T-helper 1 cell treated with Interleukin-12 subunit alpha and Interleukin-12 subunit beta and Interleukin-4 antibody, amounts not matched to agents 30 ng/mL and 1 ng/mL, for 36 hours (primary cell): ENCODE data around the gene MAGOH. TPM values are rescaled to one million over a fixed set of nuclear protein-coding genes. Genes with fewer than 3 reads are reported as not detected.
"Not testable (repeated sequence)": the region's sequence is repeated elsewhere in the genome, so short reads cannot be mapped to it uniquely, and the experiment has no call there.

Experiments
- intact Hi-C: fragments of 100-400 bp; cut with micrococcal nuclease; formaldehyde crosslinking; loops from one replicate; pipeline ENCODE4 v1.15.1; 2024
- total RNA-seq: library from RNA; stranded (reverse); gene quantifications from 2 replicates; pipeline ENCODE4 v1.2.3, GENCODE V29; 2022

MAGOH gene
- total RNA-seq, 1 donor from 2014 or later: 67.7 TPM

DNA sequence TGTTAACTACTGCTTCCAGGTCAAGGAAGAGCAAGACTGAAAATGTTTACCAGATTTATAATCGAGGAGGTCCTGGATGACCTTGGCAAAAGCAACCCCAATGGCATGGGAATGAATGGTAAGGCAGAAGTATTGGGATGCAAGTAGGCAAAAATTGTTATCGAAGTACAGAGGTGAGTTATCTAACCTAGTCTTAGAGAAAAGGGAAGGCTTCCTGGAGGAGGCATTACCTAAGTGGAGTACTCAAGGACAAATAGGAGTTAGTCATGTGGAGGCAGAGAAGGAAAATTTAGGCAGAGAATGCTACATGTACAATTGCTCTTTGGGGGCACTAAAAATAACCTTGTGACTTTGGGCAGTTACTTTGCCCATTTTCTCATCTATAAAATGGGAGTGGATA, 3.5 kb upstream of the MAGOH start:
- intact Hi-C loops: no loop called here

DNA sequence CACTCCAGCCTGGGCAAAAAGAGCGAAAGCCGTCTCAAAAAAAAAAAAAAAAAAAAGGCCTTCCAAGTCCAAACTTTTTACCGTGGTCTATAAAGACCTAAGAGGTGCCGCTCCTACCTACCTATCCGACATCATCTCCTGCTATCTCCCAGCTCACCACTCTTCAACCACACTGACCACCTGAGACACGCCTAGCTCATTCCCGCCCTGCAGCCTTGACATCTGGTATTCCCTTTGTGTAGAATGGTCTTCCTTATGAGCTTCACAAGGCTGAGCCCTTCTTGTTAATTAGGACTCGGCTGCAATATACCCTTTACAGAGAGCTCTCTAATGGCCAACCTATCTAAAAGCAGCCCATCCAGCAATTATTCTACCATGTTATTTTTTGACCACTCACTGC, 680 bp downstream of the MAGOH start:
- intact Hi-C loops: loop anchor here (1.0 to 5.0 kb wide), 13 partner anchors 17 to 1477 kb away; partner anchors contain the start of genes CC2D1B, CPT2, CZIB and ECHDC2

DNA sequence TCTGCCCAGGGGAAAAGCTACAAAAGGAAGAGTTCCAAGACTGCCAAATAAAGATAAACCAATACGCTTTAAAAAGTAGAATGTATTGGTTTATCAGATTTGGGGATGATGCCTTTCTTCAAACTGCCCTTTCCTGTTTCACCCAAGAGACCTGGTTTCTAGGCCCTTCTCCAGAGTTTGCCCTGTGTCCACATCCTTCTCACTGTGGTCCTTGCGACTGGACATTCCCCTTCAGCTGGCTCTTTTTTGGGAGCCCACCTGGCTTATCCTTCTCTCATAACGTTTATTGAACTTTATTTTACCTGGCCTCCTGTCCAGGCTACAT, 17.4 kb downstream of the MAGOH start:
- intact Hi-C loops: loop anchor here (1.0 to 5.0 kb wide), 12 partner anchors 17 to 1666 kb away; partner anchors contain the start of genes BTF3L4, CPT2, DHCR24 and IFT25

DNA sequence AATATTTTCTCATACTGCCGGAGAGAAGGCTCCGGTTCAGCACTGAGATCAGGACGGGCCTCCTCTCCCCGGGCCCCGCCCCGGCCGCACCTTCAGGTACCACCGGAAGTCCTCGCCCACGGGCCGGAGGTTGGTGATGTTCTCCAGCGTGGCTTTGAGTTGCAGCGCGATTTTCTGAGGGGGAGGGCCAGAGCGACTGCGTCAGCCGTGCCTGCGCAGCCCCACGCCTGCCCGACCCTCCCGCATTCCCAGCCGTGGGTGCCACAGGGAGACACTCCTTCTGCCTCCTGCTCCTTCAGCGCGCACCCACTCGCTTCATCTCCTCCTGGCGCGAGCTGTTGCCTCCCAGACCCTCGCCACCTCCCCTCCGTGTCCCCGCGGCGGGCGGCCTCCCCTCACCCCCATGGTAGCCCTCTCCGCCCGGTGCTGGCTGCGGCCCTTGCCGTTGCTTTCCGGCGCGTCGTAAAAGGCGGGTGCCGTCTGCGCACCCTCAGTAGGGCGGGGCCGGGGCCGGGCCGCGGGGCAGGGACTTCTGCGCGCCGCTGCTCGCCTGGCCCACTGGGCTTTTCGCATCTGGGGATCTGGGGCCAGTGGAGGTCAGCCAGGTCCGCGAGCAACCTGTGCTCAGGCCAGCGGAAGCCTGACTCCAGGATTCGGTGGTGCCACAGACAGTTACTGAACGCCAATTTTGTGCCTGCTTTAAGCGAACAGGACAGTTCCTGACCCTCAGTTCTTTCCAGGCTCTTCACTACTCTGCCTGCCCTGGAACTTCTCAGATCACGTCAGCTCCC, 18.0 kb downstream of the MAGOH start, which contains the start of gene CZIB:
Gene CZIB (minus strand): TSS at position 464 of the 791 bp plus-strand sequence. CDS start 59 bp downstream, at position 405.
- intact Hi-C loops: loop anchor here (1.0 to 5.0 kb wide), 12 partner anchors 18 to 1666 kb away; partner anchors contain the start of genes BTF3L4, CPT2, DHCR24 and IFT25

DNA sequence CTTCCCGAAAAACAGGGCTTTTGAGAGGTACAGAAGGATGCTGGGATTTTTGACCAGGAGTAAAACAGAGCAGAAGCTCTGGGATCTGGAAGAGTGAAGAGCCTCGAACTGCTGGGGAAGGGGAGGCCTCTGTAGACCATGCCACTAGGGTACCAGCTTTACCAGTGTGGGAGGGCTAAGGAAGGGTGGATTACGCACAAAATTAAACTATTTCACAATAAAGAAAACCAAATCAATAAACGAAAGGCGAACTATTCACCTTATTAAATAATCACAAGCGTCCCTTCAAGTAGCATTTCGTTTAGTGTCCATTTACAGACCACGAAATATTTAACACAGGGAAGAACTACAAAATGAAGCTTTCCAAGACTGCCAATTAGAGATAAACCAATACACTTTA, 18.6 kb downstream of the MAGOH start:
- intact Hi-C loops: loop anchor here (1.0 to 5.0 kb wide), 12 partner anchors 19 to 1667 kb away; partner anchors contain the start of genes BTF3L4, CPT2, DHCR24 and IFT25

DNA sequence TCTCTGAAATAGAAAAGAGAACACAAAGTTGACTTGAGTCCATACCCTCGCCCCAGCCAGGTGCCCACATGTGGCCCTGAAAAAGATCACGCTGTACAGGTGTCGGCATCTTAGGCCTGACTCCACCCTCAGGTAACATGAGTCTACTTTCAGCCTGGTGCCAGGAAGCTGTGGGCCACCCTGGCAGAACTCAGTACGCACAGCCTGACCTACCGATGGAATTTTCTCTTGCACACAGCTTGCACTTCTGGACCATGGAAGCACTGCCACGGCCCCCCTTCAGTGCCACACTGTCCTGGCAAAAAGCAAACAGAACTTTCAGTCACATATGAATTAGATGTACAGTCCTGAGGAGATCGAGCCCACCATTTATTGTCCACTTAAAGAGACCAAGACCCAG, 20.1 kb downstream of the MAGOH start:
- intact Hi-C loops: no loop called here

DNA sequence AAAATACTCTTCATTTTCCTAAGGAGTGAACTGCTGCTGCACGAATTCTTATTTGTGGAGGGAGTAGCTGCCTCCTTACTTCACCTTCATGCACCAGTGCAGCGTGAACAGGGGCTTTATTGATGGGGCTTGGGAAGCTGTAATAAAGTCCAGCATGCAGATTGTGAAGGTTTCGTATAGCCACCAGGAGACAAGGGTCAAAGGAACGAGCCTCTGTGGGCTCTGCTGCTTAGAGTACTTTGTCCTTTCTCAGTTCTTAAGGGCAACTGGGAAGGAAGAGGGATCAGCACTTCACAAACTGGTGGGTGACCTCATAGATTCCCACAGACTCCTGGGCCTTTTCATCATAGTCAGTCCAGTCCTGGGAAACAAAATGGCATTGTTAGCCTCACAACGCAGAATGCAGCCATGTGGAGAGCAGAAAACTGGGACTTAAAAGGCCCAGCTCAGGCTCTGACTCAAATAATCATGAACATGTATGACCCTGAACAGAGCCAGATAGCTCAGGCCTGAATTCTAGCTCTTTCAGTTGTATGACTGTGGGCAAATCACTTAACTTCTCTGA, 23.9 kb downstream of the MAGOH start:
- intact Hi-C loops: no loop called here

DNA sequence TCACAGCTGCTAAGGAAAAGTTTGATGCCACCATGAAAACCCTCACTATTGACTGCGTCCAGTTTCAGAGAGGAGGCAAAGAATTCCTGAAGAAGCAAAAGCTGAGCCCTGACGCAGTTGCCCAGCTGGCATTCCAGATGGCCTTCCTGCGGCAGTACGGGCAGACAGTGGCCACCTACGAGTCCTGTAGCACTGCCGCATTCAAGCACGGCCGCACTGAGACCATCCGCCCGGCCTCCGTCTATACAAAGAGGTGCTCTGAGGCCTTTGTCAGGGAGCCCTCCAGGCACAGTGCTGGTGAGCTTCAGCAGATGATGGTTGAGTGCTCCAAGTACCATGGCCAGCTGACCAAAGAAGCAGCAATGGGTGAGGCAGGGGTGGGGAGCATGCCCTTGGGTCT, 27.4 kb downstream of the MAGOH start:
- intact Hi-C loops: no loop called here

DNA sequence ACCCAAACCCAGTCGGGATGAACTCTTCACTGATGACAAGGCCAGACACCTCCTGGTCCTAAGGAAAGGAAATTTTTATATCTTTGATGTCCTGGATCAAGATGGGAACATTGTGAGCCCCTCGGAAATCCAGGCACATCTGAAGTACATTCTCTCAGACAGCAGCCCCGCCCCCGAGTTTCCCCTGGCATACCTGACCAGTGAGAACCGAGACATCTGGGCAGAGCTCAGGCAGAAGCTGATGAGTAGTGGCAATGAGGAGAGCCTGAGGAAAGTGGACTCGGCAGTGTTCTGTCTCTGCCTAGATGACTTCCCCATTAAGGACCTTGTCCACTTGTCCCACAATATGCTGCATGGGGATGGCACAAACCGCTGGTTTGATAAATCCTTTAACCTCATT, 28.0 kb downstream of the MAGOH start:
- intact Hi-C loops: no loop called here

DNA sequence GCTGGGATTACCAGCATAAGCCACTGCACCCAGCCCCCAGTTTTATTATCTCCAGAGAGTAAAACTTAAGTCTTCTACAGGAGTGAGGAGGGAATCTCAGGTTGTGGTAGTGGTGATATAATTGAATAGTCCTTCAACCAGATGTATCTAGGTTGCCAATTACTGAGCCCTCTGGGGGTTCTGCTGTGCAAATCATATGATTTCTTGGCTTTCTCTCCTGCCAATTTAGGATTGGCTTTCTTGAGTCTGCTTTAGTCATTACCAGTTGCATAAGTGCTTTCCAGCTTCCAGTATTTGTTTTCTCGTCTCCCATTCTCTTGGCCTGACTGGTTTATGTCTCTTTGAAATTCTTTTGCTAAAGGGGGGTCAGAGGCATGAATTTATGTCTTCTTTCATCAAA, 30.6 kb downstream of the MAGOH start:
- intact Hi-C loops: no loop called here

DNA sequence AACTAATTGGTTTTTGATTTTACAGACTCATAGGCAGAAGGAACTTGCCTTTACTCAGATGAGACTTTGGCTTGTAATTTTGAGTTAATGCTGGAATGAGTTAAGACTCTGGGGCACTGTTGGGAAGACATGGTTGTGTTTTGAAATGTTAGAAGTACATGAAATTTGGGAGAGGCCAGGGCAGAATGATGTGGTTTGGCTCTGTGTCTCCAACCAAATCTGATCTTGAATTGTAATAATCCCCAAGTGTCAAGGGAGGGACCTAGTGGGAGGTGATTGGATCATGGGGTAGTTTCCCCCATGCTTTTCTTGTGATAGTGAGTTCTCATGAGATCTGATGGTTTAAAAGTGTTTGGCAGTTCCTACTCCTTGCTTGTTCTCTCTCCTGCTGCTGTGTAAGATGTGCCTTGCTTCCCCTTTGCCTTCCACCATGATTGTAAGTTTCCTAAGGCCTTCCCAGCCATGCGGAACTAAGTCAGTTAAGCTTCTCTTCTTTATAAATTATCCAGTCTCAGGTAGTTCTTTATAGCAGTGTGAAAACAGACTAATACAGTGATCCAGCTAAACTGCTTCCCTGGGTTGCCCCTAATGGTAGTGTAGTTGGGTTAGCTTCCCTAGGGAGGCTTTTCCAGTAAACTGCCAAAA, 31.5 kb downstream of the MAGOH start:
- intact Hi-C loops: no loop called here

DNA sequence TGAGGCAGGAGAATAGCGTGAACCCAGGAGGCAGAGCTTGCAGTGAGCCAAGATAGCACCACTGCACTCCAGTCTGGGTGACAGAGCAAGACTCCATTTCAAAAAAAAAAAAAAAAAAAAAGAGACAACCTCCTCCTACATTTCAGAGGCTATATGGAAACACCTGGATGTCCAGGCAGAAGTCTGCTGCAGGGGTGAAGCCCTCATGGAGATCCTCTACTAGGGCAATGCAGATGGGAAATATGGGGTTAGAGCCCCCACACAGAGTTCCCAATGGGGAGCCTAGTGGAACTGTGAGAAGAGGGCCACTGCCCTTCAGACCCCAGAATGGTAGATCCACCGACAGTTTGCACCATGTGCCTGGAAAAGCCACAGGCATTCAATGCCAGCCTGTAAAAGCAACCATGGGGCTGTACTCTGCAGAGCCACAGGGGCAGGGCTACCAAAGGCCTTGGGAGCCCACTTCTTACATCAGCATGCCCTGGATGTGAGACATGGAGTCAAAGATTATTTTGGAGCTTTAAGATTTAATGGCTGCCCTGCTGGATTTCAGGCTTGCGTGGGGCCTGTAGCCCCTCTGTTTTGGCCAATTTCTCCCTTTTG, 32.1 kb downstream of the MAGOH start:
- intact Hi-C loops: not testable (repeated sequence)

DNA sequence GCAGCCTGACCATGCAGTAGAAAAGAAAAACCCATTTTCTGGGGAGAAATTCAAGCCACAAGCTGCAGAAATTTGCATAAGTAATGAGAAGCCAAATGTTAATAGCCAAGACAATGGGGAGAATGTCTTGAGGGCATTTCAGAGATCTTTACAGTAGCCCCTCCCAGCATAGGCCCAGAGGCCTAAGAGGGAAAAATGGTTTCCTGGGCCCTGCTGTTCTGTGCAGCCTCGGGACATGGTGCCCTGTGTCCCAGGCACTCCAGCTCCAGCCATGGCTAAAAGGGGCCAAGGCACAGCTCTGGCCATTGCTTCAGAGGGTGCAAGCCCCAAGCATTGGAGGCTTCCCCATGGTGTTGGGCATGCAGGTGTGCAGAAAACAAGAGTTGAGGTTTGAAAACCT, 32.8 kb downstream of the MAGOH start:
- intact Hi-C loops: not testable (repeated sequence)

DNA sequence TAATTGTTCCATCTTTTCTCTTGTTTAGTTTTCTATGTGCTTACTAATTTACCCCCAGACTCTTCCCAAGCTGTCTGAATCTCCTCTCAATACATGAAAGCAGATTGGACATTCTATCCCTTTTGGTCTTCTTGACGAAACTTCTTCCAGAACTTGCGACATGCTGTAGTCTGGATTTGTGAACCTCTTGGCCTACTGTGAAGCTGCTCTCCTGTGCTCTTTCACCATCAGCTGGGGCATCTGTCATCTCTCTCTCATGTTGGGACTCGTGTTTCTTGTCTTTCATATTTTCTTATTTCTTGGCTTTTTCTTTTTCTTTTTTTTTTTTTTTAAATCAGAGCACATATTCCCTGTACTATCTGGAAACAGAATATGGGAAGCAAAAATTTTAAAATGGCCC, 34.9 kb downstream of the MAGOH start:
- intact Hi-C loops: no loop called here

DNA sequence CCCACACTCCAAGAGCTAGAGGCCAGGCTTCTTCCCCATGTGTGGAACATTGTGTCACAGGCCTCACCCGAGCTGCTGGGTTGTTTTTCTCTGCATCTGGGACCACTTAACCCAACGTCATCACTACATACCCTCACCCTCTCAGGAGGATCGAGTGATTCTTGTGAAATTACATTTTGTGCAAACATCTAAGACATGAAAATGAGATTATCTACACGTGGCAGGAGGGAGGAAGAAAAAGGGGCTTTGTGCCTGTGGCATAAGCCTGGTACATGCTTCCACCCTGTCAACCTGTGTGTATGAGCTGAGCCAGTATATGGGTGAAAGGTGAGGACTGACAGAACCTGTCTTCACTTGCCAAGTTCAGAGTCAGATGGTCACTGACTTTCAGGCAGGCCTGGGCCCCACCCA, 40.1 kb downstream of the MAGOH start:
- intact Hi-C loops: loop anchor here (5.0 kb wide), 7 partner anchors 796 to 1824 kb away; partner anchors contain the start of genes CC2D1B, EPS15, KTI12 and ORC1

DNA sequence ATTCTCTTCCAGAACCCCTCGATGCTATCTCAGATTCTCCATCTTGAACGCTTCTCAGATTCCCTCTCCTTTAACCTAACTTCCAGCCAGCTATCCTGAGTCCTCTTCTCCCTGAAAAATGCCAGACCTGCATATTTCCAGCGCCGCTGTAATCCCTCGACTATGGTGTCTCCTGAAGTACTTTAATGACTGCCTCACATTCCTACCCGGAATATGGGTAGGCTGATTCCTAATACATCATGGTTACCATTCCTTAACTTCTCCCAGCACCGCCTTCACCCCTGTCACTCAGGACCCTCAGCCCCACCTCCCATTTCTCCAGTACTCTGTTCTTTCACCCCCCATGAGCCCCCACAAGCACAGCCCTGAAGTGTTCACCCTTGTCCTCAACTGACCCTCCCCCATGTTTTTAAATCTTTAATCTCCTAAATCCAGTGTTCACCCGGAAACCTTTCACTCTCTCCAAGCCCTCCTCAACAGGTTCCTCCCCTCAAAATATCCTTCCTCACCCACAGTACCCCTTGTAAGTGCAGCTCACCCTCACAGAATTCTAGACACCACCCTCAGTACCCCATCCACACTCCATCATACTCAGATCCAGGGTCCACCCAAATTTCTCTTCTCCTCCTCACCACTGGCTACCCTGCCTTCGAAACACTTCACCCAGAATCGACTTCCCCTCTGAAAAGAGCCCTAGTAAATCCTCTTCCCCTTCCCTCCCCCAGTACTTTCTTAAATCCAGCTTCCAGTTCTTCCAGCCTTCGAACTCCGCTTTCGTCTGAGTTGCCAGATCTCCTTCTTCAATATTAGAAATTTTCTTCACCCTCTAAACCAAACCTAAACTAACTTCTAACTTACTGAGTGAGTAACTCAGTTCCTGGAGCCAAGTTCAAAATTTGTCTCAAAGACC, 40.8 kb downstream of the MAGOH start:
- intact Hi-C loops: loop anchor here (2.0 to 5.0 kb wide), 10 partner anchors 645 to 1825 kb away; partner anchors contain the start of genes CC2D1B, EPS15, KTI12 and NRDC

DNA sequence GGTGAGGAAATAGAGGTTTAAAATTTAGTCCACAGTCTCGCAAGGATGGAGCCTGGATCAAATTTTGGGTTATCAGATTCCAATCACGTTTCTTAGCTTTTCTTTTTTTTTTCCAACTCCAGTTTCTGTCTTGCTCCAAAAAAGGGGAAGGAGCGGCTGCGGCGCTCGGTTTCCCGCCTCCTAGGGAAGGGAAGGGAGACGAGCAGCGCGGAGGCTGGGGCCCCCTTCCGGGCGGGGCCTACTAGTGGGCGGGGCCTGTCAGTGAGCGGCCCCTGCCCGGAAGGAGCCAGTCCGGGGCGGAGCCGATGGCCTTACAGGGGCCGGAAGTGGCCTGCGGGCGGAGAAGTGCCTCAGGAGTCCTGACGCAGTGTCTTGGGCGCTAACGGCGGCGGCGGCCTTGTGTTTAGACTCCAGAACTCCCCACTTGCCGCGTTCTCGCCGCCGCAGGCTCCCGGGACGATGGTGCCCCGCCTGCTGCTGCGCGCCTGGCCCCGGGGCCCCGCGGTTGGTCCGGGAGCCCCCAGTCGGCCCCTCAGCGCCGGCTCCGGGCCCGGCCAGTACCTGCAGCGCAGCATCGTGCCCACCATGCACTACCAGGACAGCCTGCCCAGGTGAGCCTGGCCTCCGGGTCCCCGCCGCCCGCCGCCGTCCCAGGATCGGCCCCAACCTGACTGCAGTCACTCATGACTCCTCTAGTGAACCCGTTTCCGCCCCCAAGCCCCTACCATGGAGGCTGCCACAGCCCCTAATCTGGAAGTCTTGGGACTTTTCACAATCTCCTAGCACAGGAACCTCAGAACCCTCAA, 41.6 kb downstream of the MAGOH start, which contains the start of gene CPT2:
Gene CPT2 (plus strand): TSS at position 340 of the 806 bp plus-strand sequence. CDS start 120 bp downstream, at position 460.
- intact Hi-C loops: loop anchor here (1.0 to 5.0 kb wide), 19 partner anchors 14 to 1826 kb away; partner anchors contain the start of genes CC2D1B, CZIB, ECHDC2 and EPS15

DNA sequence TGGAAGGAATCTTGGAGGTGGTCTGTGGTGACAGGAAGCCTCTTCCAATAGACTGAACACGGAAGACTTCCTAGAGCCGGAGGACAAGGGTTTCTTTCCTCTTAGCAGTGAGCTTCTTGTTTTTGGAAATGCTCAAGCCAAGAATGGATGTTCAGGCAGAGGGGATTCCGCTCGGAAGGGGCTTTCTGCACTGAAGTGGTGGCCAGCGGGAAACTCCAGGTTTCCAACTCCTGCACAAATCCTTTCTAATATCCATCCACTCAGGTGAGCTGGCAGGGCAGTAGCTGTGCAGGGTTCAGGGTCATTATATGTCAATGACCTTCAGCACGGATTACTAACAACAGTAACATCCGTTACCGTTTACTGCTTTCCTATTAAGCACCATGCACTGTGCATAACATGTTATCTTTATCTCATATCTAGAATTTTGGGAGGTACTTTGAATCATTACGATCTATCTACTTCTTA, 42.3 kb downstream of the MAGOH start:
- intact Hi-C loops: loop anchor here (1.0 to 5.0 kb wide), 19 partner anchors 14 to 1826 kb away; partner anchors contain the start of genes CC2D1B, CZIB, ECHDC2 and EPS15
